Epithelial cell of esophagus (primary cell): ENCODE measurements around the gene WNK2.

Experiments
- DNase-seq: peaks from one replicate; pipeline ENCODE4 v3.0.0; 2010; ENCODE audit warnings: low read depth
- H3K4me3 ChIP-seq: 2 replicates; pipeline ENCODE4 v1.5.1; 2011; ENCODE audit warnings: mild to moderate bottlenecking, low read length, control low read depth
- TF ChIP-seq, protein P1 (sequence below): IDR thresholded peaks from 2 replicates; pipeline ENCODE4 v1.5.1; 2011; ENCODE audit warnings: low read depth, mild to moderate bottlenecking, low read length, control low read depth, inconsistent platforms; ENCODE audit not compliant: insufficient read depth; ENCODE audit errors: missing control alignments

Gene WNK2

DNA sequence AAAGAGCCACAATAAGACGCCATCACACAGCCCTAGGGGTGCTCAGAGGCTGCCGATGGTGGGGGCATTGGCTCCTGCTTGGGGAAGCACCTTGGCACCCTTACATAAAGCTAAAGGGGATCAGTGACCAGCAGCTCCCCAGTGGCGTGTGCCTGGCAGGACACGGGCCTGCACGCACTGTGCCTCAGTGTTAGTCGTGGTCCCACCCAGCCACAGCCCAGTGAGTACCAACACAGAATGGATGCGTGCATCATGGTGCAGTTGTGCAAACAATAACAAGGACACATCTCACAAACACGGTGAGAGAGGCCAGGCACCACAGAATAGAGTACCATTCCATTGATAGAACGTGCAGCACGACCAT, 103.2 kb downstream of the WNK2 start:
- DNase-seq, result no peak
- TF ChIP-seq, protein P1, sequence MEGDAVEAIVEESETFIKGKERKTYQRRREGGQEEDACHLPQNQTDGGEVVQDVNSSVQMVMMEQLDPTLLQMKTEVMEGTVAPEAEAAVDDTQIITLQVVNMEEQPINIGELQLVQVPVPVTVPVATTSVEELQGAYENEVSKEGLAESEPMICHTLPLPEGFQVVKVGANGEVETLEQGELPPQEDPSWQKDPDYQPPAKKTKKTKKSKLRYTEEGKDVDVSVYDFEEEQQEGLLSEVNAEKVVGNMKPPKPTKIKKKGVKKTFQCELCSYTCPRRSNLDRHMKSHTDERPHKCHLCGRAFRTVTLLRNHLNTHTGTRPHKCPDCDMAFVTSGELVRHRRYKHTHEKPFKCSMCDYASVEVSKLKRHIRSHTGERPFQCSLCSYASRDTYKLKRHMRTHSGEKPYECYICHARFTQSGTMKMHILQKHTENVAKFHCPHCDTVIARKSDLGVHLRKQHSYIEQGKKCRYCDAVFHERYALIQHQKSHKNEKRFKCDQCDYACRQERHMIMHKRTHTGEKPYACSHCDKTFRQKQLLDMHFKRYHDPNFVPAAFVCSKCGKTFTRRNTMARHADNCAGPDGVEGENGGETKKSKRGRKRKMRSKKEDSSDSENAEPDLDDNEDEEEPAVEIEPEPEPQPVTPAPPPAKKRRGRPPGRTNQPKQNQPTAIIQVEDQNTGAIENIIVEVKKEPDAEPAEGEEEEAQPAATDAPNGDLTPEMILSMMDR, result no peak
- no peak overlapping the region for H3K4me3 ChIP-seq

DNA sequence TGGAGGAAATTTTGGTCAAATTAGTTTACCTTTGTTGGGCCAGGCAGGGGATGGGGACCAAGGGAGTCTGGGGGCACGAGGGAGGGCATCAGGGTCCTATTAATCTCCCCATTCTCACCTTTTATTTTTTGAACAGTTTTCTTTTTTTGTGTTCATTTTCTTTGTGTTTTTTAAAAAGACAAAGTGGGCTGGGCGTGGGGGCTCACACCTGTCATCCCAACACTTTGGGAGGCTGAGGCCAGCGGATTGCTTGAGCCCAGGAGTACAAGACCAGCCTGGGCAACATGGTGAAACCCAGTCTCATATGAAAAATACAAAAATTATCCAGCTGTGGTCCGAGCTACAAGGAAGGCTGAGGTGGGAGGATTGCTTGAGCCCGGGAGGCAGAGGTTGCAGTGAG, 103.7 kb downstream of the WNK2 start:
- TF ChIP-seq, protein P1, result no peak
- no peak for DNase-seq

DNA sequence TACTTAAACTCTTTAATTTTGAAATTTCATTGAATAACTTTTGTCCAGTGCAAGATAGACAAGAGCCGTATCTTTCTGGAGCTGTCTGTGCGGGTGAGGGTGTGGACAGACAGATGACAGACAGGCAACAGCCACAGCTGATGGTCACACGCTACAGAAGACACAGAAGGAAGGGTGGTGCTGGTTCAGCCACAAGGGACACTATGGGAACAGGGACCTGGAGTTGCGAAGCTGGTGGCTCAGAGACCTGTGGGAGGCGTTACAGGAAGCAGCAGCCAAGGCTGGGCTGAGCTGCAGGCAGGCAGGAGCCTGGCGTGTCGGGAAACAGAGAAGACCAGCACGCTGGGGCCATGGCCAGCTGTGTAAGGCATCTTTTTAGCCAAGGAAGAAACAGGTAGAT, 104.4 kb downstream of the WNK2 start:
- TF ChIP-seq, protein P1, result no peak
- DNase-seq, result no peak
- no peak overlapping the region for H3K4me3 ChIP-seq

More for the DNA sequence above, 103.7 kb downstream of the WNK2 start:
- H3K4me3 ChIP-seq, result no peak overlapping the region

DNA sequence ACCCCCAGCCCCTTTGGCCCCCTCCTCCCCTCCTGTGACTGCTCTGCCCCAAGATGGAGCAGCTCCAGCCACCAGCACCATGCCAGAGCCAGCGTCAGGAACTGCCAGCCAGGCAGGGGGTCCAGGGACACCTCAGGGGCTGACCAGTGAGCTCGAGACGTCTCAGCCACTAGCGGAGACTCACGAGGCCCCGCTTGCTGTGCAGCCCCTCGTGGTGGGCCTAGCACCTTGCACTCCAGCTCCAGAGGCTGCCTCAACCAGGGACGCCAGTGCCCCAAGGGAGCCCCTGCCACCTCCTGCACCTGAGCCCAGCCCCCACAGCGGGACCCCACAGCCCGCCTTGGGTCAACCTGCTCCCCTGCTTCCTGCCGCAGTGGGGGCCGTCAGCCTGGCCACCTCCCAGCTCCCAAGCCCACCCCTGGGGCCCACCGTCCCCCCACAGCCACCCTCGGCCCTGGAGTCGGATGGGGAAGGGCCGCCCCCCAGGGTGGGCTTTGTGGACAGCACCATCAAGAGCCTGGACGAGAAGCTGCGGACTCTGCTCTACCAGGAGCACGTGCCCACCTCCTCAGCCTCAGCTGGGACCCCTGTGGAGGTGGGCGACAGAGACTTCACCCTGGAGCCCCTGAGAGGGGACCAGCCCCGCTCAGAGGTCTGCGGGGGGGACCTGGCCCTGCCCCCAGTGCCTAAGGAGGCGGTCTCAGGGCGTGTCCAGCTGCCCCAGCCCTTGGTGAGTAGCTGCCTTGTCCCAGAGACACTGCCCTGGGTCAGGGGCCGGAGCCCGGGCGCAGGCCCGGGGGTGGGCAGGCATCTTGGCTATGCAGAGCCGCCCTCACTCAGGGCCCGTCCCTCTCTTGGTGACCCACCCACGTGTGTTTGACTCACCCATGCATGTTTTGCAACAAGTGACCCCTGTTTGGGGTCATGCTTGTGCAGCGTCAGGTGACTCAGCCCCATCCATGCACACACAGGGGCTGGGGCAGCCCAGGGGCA, 105.2 kb downstream of the WNK2 start:
- DNase-seq, result peak; percentile 43
- TF ChIP-seq, protein P1, result no peak
- H3K4me3 ChIP-seq, result no peak overlapping the region

DNA sequence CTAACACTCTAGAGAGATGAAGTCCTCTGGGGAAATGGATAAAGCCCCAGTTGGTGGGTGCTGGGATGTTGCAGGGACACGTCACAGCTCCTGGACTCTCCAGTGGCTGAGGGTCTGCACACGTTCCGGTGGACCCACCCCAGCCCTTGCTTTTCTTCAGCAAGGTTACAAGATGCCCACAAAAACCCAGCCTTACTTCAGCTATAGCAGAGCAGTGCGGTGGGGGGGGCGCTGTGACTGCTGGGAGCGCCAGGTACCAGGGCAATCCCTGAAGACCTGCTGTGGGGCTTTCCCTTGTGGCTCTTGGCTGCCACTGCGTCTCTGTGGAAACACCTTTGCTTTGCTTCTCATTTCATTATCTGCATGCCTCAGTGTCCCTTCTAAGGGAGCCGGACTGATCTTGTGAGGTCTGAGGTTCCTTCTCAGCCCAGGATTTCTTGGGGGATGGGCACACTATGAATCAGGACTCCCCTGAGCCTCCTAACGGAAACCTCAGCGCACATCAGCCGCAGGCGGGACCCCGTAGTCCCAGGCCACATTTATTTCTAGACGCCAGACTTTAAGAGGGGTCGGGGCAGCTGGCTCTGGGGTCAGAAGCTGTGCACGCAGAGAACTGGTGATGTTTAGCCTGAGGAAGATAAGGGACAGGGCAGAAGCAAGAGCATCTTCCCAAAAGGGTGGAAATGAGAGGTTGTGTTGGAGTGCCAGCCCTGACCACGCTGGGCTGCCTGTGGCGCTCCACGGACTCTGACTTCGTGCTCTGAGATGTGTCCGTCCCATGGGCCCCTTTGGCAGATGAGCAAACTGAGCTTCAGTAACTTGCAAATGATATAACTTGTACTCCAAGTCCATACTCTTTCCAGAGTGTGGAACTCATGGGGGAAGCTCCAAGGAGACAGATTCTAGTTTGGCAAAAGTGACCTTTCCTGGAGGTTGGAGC, 106.8 kb downstream of the WNK2 start:
- no peak for DNase-seq
- TF ChIP-seq, protein P1, result no peak
- H3K4me3 ChIP-seq, result no peak overlapping the region

DNA sequence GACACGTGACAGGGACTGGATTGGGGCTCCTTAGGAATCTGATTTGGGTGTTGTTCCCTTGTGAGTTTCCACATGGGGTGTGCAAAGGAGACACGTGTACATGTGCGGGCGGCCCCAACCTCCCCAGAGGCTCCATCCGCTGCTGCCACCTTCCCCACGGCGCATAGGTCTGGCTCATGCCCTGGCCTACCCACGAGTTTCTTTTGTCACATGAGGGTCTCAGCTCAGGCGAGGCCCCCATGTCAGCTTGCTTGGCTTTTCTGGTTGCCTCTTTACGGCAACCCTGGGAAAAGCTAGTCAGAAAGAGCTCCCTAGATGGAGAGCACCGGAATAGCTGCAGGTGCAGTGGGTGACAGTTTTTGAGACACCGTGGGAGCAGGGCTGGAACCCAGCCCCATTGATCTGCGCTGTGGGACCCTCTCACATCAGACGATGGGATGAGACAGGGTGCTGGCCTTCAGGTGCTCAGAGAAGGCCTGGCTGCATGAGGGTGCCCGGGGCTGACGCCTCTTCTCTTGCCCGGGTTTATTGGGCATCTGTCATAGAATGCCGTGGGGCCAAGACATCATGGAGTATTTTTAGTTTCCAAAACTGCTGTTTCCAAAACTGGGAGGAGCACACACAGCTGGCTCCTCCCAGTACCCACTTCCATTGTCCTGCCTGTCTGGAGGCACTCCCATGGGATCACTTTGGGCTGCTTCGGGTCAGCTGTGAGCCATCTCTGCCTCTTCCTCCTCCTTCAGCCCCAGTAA, 107.8 kb downstream of the WNK2 start:
- no peak for DNase-seq
- TF ChIP-seq, protein P1, result no peak
- H3K4me3 ChIP-seq, result no peak overlapping the region
